WTC11 (cell line): ENCODE measurements around the gene SMIM41. TPM values are rescaled to one million over a fixed set of nuclear protein-coding genes. Genes with fewer than 3 reads are reported as not detected.

Source experiments
- ATAC-seq: fragments of 200-7000 bp; cut with Tn5 transposase; 2 replicates; pipeline ENCODE4 v1.10.0; 2021; ENCODE audit warnings: mild to moderate bottlenecking, moderate library complexity
- CTCF ChIA-PET: fragments of 300-600 bp; sonication (Branson Sonifier 250); formaldehyde crosslinking; loops from one replicate; lab custom pipeline; 2021; ENCODE audit warnings: antibody characterized with exemption; lab: Charles Lee
- POLR2A ChIA-PET: fragments of 350-600 bp; sonication (Branson Sonifier 250); formaldehyde crosslinking; loops from one replicate; lab custom pipeline; 2021; ENCODE audit warnings: antibody characterized with exemption; lab: Charles Lee
- DNase-seq: peaks from one replicate; pipeline ENCODE4 v3.0.0; 2021; ENCODE audit warnings: low spot score
- H3K27ac Mint-ChIP-seq: 2 replicates; pipeline ENCODE4 v1.8.0; 2021; ENCODE audit warnings: mixed read lengths
- H3K27me3 Mint-ChIP-seq: 2 replicates; pipeline ENCODE4 v1.8.0; 2021; ENCODE audit warnings: low read depth, mild to moderate bottlenecking, moderate library complexity, mixed read lengths
- H3K36me3 Mint-ChIP-seq: 2 replicates; pipeline ENCODE4 v1.8.0; 2021; ENCODE audit warnings: mixed read lengths
- H3K4me1 Mint-ChIP-seq: 2 replicates; pipeline ENCODE4 v1.8.0; 2022; ENCODE audit warnings: mixed read lengths
- H3K4me3 Mint-ChIP-seq: 2 replicates; pipeline ENCODE4 v1.8.0; 2021; ENCODE audit warnings: mild to moderate bottlenecking, moderate library complexity, mixed read lengths
- H3K9me3 Mint-ChIP-seq: 2 replicates; pipeline ENCODE4 v1.8.0; 2021; ENCODE audit warnings: mixed read lengths
- CREM ChIP-seq: sonication (generic); formaldehyde crosslinking; IDR thresholded peaks from 2 replicates; pipeline ENCODE4 v1.8.1; 2022; ENCODE audit warnings: mild to moderate bottlenecking, missing genetic modification reagents, moderate library complexity
- ELF4 ChIP-seq: sonication (generic); formaldehyde crosslinking; IDR thresholded peaks from 2 replicates; pipeline ENCODE4 v1.8.1; 2022; ENCODE audit warnings: low read depth, mild to moderate bottlenecking, moderate library complexity, missing genetic modification reagents
- FOXJ3 ChIP-seq: sonication (generic); formaldehyde crosslinking; IDR thresholded peaks from 2 replicates; pipeline ENCODE4 v1.9.0; 2021; ENCODE audit warnings: missing genetic modification reagents, mild to moderate bottlenecking, borderline replicate concordance
- FOXK1 ChIP-seq: sonication (generic); formaldehyde crosslinking; IDR thresholded peaks from 2 replicates; pipeline ENCODE4 v1.8.0; 2022; ENCODE audit warnings: mild to moderate bottlenecking, moderate library complexity, missing genetic modification reagents
- FOXP1 ChIP-seq: sonication (generic); formaldehyde crosslinking; IDR thresholded peaks from 2 replicates; pipeline ENCODE4 v1.8.0; 2022; ENCODE audit warnings: missing genetic modification reagents, mild to moderate bottlenecking, moderate library complexity, borderline replicate concordance
- FOXP4 ChIP-seq: sonication (generic); formaldehyde crosslinking; IDR thresholded peaks from 2 replicates; pipeline ENCODE4 v1.8.0; 2022; ENCODE audit warnings: mild to moderate bottlenecking, missing genetic modification reagents
- JAZF1 ChIP-seq: fragments of 250-450 bp; sonication (Bioruptor Pico); IDR thresholded peaks from 2 replicates; pipeline ENCODE4 v1.9.0; 2021; ENCODE audit warnings: moderate library complexity, mild to moderate bottlenecking, inconsistent platforms
- KAT7 ChIP-seq: sonication (generic); formaldehyde crosslinking; IDR thresholded peaks from 2 replicates; pipeline ENCODE4 v1.8.1; 2023; ENCODE audit warnings: missing genetic modification reagents, mild to moderate bottlenecking, borderline replicate concordance
- NFYB ChIP-seq: sonication (generic); formaldehyde crosslinking; conservative IDR thresholded peaks from 2 replicates; pipeline ENCODE4 v1.8.0; 2022; ENCODE audit warnings: low read depth, missing genetic modification reagents
- SOX15 ChIP-seq: fragments of 250-450 bp; sonication (Bioruptor Pico); IDR thresholded peaks from 2 replicates; pipeline ENCODE4 v1.9.0; 2021; ENCODE audit warnings: mild to moderate bottlenecking
- TCF7 ChIP-seq: sonication (generic); formaldehyde crosslinking; IDR thresholded peaks from 2 replicates; pipeline ENCODE4 v1.8.0; 2022; ENCODE audit warnings: mild to moderate bottlenecking, low read depth, missing genetic modification reagents, moderate library complexity
- ZNF423 ChIP-seq: fragments of 250-450 bp; sonication (Bioruptor Pico); IDR thresholded peaks from 2 replicates; pipeline ENCODE4 v2.1.2; 2022; ENCODE audit warnings: mild to moderate bottlenecking, moderate library complexity
- total RNA-seq: library from RNA; stranded (reverse); gene quantifications from 3 replicates; pipeline ENCODE4 v1.2.3, GENCODE V29; 2021
- TF ChIP-seq, protein P1 (sequence below): fragments of 250-450 bp; sonication (Bioruptor Pico); conservative IDR thresholded peaks from 2 replicates; pipeline ENCODE4 v1.9.0; 2021; ENCODE audit warnings: mild to moderate bottlenecking
- TF ChIP-seq, protein P2 (sequence below): sonication (generic); formaldehyde crosslinking; IDR thresholded peaks from 2 replicates; pipeline ENCODE4 v1.8.1; 2022; ENCODE audit warnings: low read depth, missing genetic modification reagents, borderline replicate concordance

The SMIM41 gene
- total RNA-seq, 1 experiment from 2014 or later: not detected

GRCh38 chr12:52033446-52034140 is 45.9 kb upstream of the SMIM41 start (continued):
- no peak for TF ChIP-seq FOXP4 (CRISPR knock-in tag)

- H3K9me3 Mint-ChIP-seq: no peaks in the 10 kb centered on the region
- ChIA-PET POLR2A (no interaction called here), CTCF (interaction anchor here (0.9 to 7.1 kb wide), 2 partner anchors 10 to 85 kb away, joined by 3 to 130 read pairs; no protein-coding TSS in a partner anchor)
- no peak for ATAC-seq
- no peaks in the 10 kb centered on the region for H3K36me3 Mint-ChIP-seq
- no peak overlapping the region for H3K4me3 Mint-ChIP-seq
- DNase-seq: no peak
- TF ChIP-seq CREM (CRISPR knock-in tag) (no peak), SOX15 (no peak), ELF4 (CRISPR knock-in tag) (no peak), TCF7 (no peak), FOXK1 (CRISPR knock-in tag) (no peak), FOXP1 (CRISPR knock-in tag) (no peak), ZNF423 (CRISPR knock-in tag) (no peak), FOXJ3 (CRISPR knock-in tag) (no peak)
- TF ChIP-seq, protein P1, sequence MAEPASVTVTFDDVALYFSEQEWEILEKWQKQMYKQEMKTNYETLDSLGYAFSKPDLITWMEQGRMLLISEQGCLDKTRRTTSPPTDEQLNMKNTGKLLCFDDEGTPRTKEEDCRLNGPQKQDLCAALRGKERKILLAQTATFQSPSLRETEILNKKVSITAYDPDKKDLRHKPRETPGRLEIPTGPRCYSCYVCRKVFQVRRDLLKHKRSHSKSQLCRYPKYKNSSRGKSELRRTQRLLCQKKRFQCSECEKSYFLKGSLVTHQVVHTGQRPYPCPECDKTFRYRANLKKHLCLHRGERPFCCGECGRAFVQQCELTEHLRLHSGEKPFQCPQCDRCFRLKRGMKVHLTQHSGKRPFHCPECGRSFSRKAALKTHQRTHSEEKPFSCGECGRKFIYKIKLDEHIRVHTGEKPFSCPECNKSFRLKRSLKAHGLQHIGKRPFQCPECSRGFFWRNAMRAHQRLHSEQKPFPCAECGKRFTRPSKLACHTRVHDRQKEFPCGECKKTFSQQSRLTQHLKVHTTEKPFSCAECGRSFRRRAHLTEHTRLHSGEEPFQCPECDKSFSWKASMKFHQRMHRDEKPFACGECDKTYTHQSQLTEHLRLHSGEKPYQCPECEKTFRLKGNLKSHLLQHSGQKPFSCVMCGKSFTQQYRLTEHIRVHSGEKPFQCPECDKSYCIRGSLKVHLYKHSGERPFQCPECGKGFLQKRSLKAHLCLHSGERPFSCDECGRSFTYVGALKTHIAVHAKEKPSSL (CRISPR knock-in tag): no peak
- H3K27ac Mint-ChIP-seq: no peak overlapping the region
- peaks cover 32% of the 10 kb centered on the region for H3K4me1 Mint-ChIP-seq
- H3K27me3 Mint-ChIP-seq: peaks cover 54% of the 10 kb centered on the region
Observed at GRCh38 chr12:52035190-52035589, 44.3 kb upstream of the SMIM41 start.

DNA sequence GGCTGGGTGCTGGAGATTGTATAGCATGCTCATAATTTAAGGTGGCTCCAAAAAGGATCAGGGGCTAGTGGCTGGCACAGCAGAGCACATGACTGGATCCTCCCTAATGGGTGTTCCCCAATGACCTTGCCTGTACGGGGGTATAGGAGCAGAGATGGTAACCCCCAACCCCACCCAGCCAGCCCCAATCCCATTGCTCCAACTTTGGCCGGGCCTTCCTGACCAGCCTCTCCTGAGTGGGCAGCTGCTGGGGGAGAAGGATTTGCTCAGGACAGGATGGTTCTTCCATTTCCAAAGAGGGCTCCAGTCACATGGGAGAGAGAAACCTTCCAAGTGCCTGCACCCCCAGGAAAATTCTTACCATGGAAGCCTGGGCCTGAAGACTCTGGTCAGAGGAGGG is 43.6 kb upstream of the SMIM41 start:
- CTCF ChIA-PET: interaction anchor here (7.1 kb wide), 1 partner anchor 11 kb away, joined by 130 read pairs; no protein-coding TSS in a partner anchor
- Mint-ChIP-seq H3K4me1 (peaks cover 32% of the 10 kb centered on the region), H3K27ac (no peak overlapping the region), H3K36me3 (no peaks in the 10 kb centered on the region), H3K4me3 (peak overlapping the region; percentile 61), H3K9me3 (no peaks in the 10 kb centered on the region), H3K27me3 (peaks cover 54% of the 10 kb centered on the region)
- POLR2A ChIA-PET: interaction anchor here (2.7 kb wide), 1 partner anchor 15 kb away, joined by 11 read pairs; the partner anchor contains the start of gene NR4A1
- no peak for ATAC-seq
- DNase-seq: no peak
- TF ChIP-seq JAZF1 (CRISPR knock-in tag) (no peak), NFYB (CRISPR knock-in tag) (no peak), SOX15 (no peak), KAT7 (CRISPR knock-in tag) (no peak)
- TF ChIP-seq, protein P2, sequence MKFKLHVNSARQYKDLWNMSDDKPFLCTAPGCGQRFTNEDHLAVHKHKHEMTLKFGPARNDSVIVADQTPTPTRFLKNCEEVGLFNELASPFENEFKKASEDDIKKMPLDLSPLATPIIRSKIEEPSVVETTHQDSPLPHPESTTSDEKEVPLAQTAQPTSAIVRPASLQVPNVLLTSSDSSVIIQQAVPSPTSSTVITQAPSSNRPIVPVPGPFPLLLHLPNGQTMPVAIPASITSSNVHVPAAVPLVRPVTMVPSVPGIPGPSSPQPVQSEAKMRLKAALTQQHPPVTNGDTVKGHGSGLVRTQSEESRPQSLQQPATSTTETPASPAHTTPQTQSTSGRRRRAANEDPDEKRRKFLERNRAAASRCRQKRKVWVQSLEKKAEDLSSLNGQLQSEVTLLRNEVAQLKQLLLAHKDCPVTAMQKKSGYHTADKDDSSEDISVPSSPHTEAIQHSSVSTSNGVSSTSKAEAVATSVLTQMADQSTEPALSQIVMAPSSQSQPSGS (CRISPR knock-in tag): no peak
- TF ChIP-seq, all 79 proteins: peak for 0
